SW480 (cell line): Measurements from ENCODE around the gene CASP9.
A peak's percentile ranks its signal among the peaks of the same experiment; 100 is the strongest.
"Not testable (repeated sequence)": the region's sequence is repeated elsewhere in the genome, so short reads cannot be mapped to it uniquely, and the experiment has no call there.

Experiments used
- DNase-seq: peaks from one replicate; pipeline ENCODE4 v3.0.0-alpha.2; 2016; ENCODE audit warnings: low spot score

Gene CASP9

GRCh38 chr1:15469361-15469760 lies 54.7 kb downstream of the CASP9 start:
- DNase-seq: no peak

- no peak for DNase-seq
These were observed 55.9 kb downstream of the CASP9 start for GRCh38 chr1:15468145-15468544.

- DNase-seq: not testable (repeated sequence)
These were observed 56.9 kb downstream of the CASP9 start for GRCh38 chr1:15466955-15467625.

- DNase-seq: no peak
These were observed 58.3 kb downstream of the CASP9 start for GRCh38 chr1:15465674-15466073.

- not testable (repeated sequence) for DNase-seq
These were observed 60.1 kb downstream of the CASP9 start for GRCh38 chr1:15463926-15464322.

GRCh38 chr1:15463064-15463800 lies 60.8 kb downstream of the CASP9 start:
- DNase-seq: peak; percentile 12

GRCh38 chr1:15460708-15461095 lies 63.3 kb downstream of the CASP9 start:
- no peak for DNase-seq

- peak; percentile 50 for DNase-seq
These were observed 64.0 kb downstream of the CASP9 start for GRCh38 chr1:15459771-15460707.

- DNase-seq: not testable (repeated sequence)
These were observed 65.6 kb downstream of the CASP9 start for GRCh38 chr1:15458388-15458787.

GRCh38 chr1:15457585-15457984 lies 66.4 kb downstream of the CASP9 start:
- no peak for DNase-seq

- no peak for DNase-seq
These were observed 67.6 kb downstream of the CASP9 start, which contains the start of gene CELA2A for GRCh38 chr1:15456313-15456954. TSS of gene CELA2A (plus strand) at chr1:15456732. CDS start at chr1:15456754, 22 bp downstream.

- no peak for DNase-seq
These were observed 68.5 kb downstream of the CASP9 start for GRCh38 chr1:15455522-15455921.

- DNase-seq: no peak
These were observed 69.8 kb downstream of the CASP9 start for GRCh38 chr1:15454256-15454655.

GRCh38 chr1:15453734-15454133 lies 70.3 kb downstream of the CASP9 start:
- no peak for DNase-seq

GRCh38 chr1:15452866-15453571 lies 71.0 kb downstream of the CASP9 start:
- DNase-seq: no peak

- no peak for DNase-seq
These were observed 71.8 kb downstream of the CASP9 start for GRCh38 chr1:15452216-15452615.

GRCh38 chr1:15451014-15451722 lies 72.8 kb downstream of the CASP9 start:
- no peak for DNase-seq

GRCh38 chr1:15449567-15449966 lies 74.4 kb downstream of the CASP9 start:
- no peak for DNase-seq

GRCh38 chr1:15448877-15449462 lies 75.0 kb downstream of the CASP9 start:
- no peak for DNase-seq

GRCh38 chr1:15446212-15446611 lies 77.8 kb downstream of the CASP9 start:
- no peak for DNase-seq
